ENCODE data around the gene PCDHGC4.

PCDHGC4 gene

GRCh38 chr5:141512911-141513626, 28.2 kb downstream of the PCDHGC4 start:
- DNase-seq (ENCODE audit: low read depth), result no peak

- no peak for DNase-seq (ENCODE audit: low read depth)
These were observed 28.9 kb downstream of the PCDHGC4 start for GRCh38 chr5:141513627-141514329.

- no peak for DNase-seq (ENCODE audit: low read depth)
These were observed 29.7 kb downstream of the PCDHGC4 start for GRCh38 chr5:141514330-141515133.

- DNase-seq (ENCODE audit: low read depth), result no peak
These were observed 30.3 kb downstream of the PCDHGC4 start for GRCh38 chr5:141515141-141515540.

GRCh38 chr5:141515946-141516671, 31.3 kb downstream of the PCDHGC4 start:
- DNase-seq (ENCODE audit: low read depth), result no peak

- DNase-seq (ENCODE audit: low read depth), result no peak
These were observed 31.8 kb downstream of the PCDHGC4 start for GRCh38 chr5:141516672-141517025.

- DNase-seq (ENCODE audit: low read depth), result no peak
These were observed 32.5 kb downstream of the PCDHGC4 start for GRCh38 chr5:141517312-141517711.

- no peak for DNase-seq (ENCODE audit: low read depth)
These were observed 33.2 kb downstream of the PCDHGC4 start for GRCh38 chr5:141517880-141518617.

- DNase-seq (ENCODE audit: low read depth), result no peak
These were observed 33.8 kb downstream of the PCDHGC4 start for GRCh38 chr5:141518618-141519015.

GRCh38 chr5:141519605-141520565, 35.1 kb downstream of the PCDHGC4 start:
- no peak for DNase-seq (ENCODE audit: low read depth)

- DNase-seq (ENCODE audit: low read depth), result peak; percentile 73
These were observed 36.5 kb downstream of the PCDHGC4 start for GRCh38 chr5:141521244-141521781.

GRCh38 chr5:141522301-141522700, 37.5 kb downstream of the PCDHGC4 start:
- no peak for DNase-seq (ENCODE audit: low read depth)

GRCh38 chr5:141523991-141524390, 39.2 kb downstream of the PCDHGC4 start:
- DNase-seq (ENCODE audit: low read depth), result no peak

GRCh38 chr5:141524604-141525597, 40.1 kb downstream of the PCDHGC4 start:
- DNase-seq (ENCODE audit: low read depth), result peak; percentile 58

- no peak for DNase-seq (ENCODE audit: low read depth)
These were observed 40.8 kb downstream of the PCDHGC4 start for GRCh38 chr5:141525653-141526052.

- DNase-seq (ENCODE audit: low read depth), result no peak
These were observed 42.6 kb downstream of the PCDHGC4 start for GRCh38 chr5:141527426-141527825.

- DNase-seq (ENCODE audit: low read depth), result no peak
These were observed 43.6 kb downstream of the PCDHGC4 start for GRCh38 chr5:141528291-141528984.

GRCh38 chr5:141529002-141529401, 44.2 kb downstream of the PCDHGC4 start:
- DNase-seq (ENCODE audit: low read depth), result no peak

All from HS-27A (cell line).